Activated CD8-positive, alpha-beta memory T cell treated with anti-CD3 and anti-CD28 coated beads, Interleukin-2, amount 50 U/mL, for 1 hour (primary cell): ENCODE results near the gene PRKAG2.

ENCODE experiments used
- DNase-seq: peaks from one replicate; pipeline ENCODE4 v3.0.0-alpha.2; 2020; ENCODE audit errors: extremely low read depth

Gene PRKAG2

DNA sequence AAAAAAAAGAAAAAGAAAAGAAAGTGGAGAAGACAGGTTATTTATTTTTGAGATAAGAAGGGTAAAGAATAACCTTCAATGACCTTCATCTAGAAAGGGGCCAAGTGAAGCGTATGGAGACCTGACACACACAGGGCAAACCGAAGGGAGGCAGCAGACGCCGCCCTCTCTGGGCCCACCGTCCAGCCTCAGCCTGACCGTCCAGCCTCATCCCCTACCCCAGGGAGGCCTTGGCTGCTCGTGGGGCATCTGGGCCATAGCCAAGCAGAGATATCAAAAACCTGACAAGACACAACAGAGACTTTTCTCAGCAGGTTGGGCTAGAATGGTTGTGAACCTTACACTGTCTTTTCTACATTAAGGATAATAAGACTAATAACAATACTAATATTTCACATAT, 10.9 kb downstream of the PRKAG2 start:
- no peak for DNase-seq

DNA sequence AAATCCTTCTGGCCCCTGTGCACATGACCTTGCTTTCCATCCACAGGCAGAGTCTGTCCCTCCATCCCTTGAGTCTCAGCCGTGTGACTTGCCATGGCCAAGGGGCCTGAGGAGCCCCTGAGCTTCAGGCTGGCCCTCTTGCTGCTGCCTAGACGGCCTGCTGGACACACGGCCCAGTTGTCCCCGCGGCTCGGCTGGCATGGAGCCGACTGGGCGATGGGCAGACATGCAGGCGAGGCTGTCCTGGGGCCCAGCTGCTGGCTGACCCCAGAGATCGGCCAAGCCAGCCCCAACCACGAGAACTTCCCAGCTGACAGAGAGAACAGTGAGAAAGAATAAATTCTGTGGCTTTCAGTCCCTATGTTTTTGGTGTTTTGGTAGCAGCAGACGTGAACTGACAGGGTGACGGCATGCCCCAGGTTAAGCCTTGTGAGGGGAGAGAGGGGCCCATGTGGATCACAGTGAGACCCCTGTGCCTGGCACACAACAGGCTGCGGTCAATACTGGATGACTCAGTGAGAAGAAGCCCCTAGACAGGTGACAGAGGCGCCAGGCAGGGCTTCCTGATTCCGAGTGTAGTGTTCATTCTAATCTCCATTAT, 11.7 kb downstream of the PRKAG2 start:
- no peak for DNase-seq

GRCh38 chr7:151864561-151864960, 12.4 kb downstream of the PRKAG2 start:
- no peak for DNase-seq

DNA sequence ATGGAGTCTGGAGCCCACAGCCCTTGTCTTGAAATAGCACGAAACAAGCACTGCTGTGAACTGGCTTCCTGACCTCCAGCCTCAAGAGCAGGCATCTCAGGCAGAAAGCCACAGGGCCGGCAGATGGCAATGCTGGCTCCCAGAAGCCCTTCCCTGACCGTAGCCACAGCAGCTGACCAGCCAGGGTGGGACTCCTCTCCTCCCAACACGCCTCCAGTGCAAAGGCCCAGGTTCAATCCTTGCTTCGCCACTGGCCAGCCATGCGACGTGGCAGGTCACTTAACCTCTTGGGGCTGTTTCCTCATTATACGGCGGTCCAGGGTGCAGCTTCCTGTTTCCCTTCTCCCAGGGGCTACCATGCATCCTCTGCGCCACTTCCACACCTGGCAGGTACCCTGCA, 12.8 kb downstream of the PRKAG2 start:
- no peak for DNase-seq

DNA sequence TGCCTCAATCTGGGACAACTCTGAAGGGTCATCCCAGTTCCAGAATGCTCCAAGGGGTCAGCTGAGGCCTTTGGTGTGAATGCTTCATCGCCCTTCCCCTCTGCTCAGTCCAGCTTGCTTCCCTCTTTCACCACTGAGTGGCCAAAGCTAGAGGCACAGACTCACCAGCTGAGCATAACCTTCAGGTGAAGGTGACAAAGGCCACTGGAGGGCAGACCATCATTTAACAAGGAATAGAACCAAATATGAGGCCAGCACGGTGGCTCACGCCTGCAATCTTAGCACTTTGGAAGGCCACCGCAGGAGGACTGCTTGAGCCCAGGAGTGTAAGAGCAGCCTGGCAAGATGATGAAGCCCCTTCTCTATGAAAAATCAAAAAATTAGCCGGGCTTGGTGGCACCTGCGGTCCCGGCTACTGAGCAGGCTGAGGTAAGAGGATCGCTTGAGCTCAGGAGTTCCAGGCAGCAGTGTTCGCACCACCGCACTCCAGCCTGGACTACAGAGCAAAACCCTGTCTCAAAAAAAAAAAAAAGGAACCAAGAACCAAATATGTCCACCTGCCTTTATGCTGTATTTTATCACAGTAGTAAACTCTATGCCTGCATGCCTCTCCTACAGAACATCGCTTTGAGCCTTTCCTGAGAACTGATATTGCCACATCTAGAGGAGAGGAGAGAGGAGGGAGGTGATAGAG, 13.4 kb downstream of the PRKAG2 start:
- no peak for DNase-seq

DNA sequence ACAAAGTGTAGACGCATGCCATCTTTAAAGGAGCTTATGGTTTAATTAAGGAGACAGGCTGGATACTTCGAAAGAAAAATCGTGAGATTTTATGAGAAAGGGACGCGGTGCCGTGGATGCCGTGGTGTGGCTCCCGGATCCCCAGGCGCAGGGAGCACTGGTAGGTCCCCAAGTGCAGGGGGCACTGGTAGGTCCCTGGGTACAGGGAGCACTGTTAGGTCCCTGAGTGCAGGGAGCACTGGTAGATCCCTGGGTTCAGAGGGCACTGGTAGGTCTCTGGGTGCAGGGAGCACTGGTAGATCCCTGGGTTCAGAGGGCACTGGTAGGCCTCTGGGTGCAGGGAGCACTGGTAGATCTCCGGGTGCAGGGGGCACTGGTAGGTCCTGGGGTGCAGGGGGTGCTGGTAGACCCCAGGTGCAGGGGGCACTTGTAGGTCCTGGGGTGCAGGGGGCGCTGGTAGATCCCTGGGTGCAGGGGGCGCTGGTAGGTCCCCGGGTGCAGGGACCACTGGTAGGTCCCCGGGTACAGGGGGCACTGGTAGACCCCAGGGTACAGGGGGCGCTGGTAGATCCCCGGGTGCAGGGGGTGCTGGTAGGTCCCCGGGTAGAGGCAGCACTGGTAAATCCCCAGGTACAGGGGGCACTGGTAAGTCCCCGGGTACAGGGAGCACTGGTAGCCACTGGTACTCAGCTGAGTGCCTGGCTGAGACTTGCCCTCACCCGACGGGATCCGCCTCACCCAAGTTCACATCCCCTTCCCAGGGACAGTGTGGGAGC, 14.1 kb downstream of the PRKAG2 start:
- no peak for DNase-seq

DNA sequence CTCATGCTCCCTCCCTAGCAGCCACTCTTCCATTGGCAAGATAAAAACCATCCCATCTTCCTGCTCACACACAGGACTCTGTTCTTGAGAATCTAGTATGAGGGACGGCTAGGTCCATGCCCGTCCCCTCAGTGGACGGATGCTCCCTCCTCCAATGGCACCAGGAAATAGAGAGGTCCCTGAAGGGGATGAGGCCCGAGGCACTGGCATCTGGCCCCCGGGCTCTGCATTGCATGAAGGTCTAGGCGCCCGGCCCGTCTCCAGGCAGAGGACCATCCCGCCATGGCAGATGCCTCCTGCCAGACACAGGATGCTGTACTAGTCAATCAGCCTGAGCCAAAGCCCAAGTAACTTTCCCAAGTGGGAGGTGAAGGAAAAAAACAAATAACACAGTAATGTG, 15.0 kb downstream of the PRKAG2 start:
- no peak for DNase-seq

GRCh38 chr7:151860771-151861170, 16.1 kb downstream of the PRKAG2 start:
- no peak for DNase-seq

GRCh38 chr7:151859948-151860685, 16.8 kb downstream of the PRKAG2 start:
- DNase-seq, result no peak

GRCh38 chr7:151859111-151859947, 17.6 kb downstream of the PRKAG2 start:
- DNase-seq, result no peak

DNA sequence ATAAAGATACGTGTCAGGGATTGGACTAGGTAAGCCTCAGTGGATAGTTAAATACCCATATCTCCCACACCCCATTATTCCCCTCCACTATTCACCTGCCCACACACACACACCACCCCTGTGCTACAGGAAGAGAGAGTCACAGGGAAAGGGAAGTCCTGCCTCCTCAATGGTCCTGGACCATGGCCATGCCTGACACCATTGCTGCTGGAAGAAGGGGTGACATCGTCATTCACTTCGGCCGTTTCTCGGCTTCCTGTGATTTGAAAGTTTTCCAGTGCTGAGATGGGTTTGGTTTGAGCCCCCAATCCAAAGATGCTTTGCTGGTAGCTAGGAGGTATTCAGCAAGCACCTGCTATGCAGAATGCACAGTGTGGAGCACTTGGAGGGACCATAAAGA, 18.5 kb downstream of the PRKAG2 start:
- DNase-seq, result no peak

DNA sequence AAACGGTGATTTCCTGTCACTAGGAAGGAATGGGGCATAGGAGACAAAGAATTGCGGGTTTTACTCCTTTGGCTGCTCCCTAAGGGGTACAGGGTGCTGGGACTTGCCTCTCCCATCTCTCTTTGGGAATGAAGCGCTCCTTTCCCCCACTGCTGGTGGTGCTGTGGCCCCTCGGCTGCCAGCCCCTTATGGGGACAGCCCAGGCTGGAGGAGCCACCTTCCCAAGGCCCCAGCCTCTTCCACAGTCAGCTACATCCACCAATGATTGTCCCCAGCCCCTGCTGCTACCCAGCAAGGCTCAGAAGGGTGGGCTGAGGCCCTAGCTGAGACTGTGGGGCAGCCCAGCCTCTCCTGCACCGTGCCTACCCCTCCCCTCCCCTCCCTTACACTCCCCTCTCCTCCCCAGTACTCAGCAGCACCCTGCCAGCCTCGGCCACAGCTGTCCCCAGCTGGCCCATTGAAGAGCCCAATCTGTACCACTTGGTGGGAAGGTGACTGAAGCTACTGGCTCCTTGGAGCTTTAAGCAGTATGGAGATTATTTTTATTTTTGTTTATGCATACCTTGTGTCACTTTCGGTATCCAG, 19.0 kb downstream of the PRKAG2 start:
- DNase-seq, result no peak

DNA sequence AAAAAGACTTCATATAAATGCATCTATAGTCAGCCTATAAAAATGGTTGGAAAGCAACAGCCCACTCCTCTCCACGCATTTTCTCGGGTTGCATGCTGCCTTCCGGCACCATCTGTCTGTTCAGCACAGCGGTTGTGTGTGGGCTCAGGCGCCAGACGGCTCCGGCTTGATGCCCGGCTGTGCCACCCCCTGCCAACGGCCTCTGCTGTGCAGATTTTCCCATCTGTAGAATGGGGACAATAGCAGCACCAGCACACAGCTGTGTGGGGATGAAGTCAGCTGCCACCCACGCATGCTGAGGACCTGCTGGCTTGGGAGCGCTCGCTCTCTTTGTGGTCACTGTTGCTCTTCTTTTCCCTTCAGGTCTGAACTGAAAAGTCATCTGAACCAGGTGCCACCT, 19.5 kb downstream of the PRKAG2 start:
- DNase-seq, result no peak

- no peak for DNase-seq
Observed at GRCh38 chr7:151856516-151856915, 20.4 kb downstream of the PRKAG2 start.

- no peak for DNase-seq
Observed at GRCh38 chr7:151856098-151856497, 20.8 kb downstream of the PRKAG2 start.

DNA sequence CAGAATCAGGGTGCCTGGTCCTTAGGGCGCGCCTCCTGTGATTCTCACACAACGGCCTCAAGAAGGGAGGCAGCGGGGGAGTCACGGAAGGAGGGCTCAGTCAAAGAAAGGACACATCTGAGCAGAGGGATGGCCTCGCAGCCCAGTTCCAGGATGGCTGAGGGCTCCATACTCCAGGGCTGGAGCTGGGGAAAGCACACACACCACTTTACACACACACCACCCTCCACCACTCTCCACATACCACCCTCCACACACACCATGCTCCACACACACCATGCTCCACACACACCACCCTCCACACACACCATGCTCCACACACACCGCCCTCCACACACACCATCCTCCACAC, 22.2 kb downstream of the PRKAG2 start:
- no peak for DNase-seq

DNA sequence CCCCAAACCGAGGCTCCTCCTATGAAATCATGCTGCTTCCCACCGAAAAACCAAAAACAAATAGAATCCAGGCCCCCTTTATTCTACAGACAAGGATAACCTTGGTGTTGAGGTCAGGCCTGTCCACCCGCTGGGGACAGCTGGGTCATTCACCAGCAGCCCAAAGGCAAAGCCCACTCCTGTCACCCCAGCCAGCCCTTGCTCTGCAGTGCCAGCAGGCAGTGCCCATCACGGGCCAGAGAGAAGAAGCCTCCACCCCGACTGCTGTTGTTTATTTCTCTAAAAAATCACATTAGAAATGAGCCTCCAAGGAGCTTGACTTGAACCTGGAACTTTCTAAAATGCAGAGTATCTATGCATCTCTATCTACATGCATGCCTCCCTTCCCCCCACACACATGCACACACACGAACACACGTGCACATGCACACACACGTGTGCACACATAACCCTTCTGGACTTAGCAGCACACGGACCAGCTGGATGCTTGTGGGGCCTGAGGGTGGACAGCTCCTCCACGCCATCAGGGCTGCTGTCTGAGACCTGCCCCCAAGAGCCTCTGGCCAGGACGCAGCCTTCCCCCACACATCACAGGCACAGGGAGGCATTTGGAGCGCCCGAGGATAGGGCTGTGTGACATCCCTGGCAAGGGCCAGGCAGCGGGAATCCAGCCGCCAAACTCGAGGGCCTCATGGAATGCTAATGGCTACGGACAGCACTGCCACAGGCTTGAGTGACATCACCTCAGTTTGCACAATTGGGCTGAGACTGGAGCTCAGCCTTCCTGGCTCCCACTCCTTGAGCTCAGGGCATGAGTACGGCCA, 22.8 kb downstream of the PRKAG2 start:
- no peak for DNase-seq

GRCh38 chr7:151852486-151853396, 24.2 kb downstream of the PRKAG2 start:
- no peak for DNase-seq

DNA sequence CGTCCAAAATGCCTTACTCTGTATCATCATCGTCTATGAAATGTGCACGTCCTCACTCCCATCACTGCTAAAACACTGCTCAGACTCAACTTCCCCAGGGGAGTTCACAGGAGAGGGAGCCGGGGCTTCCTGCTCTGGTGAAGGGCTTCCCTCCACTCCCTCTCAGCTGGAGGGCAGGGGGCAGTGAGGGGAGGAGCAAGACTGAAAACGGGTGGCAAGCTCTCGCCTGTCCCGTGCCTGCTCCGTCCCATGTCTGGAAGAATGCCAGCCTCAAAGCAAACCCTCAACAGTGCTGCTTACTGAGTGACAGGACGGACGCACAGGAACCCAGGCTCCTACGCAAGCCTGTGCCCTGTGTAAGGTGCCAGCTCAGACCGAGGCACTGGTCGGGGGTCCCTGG, 25.1 kb downstream of the PRKAG2 start:
- no peak for DNase-seq
